HEK293T (cell line): ENCODE data around the gene FTCD.

ENCODE experiments used
- ARNT ChIP-seq: fragments of 450-650 bp; IDR thresholded peaks from 2 replicates; pipeline ENCODE4 v1.6.1; 2017; ENCODE audit warnings: mild to moderate bottlenecking
- BHLHE40 ChIP-seq: fragments of 450-650 bp; IDR thresholded peaks from 2 replicates; pipeline ENCODE4 v1.6.1; 2016; ENCODE audit warnings: mild to moderate bottlenecking, moderate library complexity, borderline replicate concordance
- FOXK2 ChIP-seq: fragments of 450-650 bp; IDR thresholded peaks from 2 replicates; pipeline ENCODE4 v1.6.1; 2016; ENCODE audit warnings: mild to moderate bottlenecking
- FOXM1 ChIP-seq: fragments of 450-650 bp; IDR thresholded peaks from 2 replicates; pipeline ENCODE4 v1.6.1; 2017; ENCODE audit warnings: mild to moderate bottlenecking, borderline replicate concordance
- HDGF ChIP-seq: fragments of 450-650 bp; IDR thresholded peaks from 2 replicates; pipeline ENCODE4 v1.6.1; 2017; ENCODE audit warnings: antibody characterized with exemption, borderline replicate concordance
- NFRKB ChIP-seq: fragments of 450-650 bp; IDR thresholded peaks from 2 replicates; pipeline ENCODE4 v1.6.1; 2016; ENCODE audit warnings: mild to moderate bottlenecking, moderate library complexity
- SP1 ChIP-seq: fragments of 450-650 bp; IDR thresholded peaks from 2 replicates; pipeline ENCODE4 v1.6.1; 2017
- SUZ12 ChIP-seq: fragments of 450-650 bp; IDR thresholded peaks from 2 replicates; pipeline ENCODE4 v1.6.1; 2016; ENCODE audit warnings: mild to moderate bottlenecking

- TF ChIP-seq SP1 (no peak), SUZ12 (no peak), HDGF (no peak), FOXK2 (no peak), ARNT (no peak), BHLHE40 (no peak), FOXM1 (no peak), NFRKB (no peak)
These were observed 41.4 kb upstream of the FTCD start for GRCh38 chr21:46196733-46197132.
